ENCODE results near the gene DERL3. TPM values are rescaled to one million over a fixed set of nuclear protein-coding genes. Genes with fewer than 3 reads are reported as not detected.

DERL3 gene
- total RNA-seq, 1 experiment from 2014 or later: 9.8 TPM

DNA sequence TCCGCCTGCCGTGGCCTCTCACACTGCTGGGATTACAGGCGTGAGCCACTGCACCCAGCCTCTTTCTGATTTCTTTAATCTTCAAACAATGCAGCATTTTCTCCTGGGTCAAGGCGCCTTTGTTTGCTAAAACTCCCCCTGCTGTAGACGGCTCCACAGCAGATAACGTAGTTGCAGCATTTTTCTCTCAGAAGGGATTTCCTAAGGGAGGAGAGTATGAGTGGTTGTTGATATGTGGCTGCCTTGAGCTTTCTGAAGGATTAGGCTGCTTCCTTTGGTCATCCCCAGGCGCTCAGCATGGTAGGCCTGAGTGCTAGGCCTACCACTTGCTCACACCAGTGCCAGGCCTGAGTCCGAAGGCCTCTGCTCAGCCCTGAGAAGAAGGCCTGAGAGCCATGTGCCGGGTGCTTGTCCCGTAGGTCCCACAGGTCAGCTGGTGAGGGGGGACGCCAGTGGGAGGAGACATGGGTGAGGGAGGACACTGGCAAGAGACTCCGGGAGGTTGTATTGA is 34.0 kb downstream of the DERL3 start:
- no peak overlapping the region for H2AFZ ChIP-seq (ENCODE audit: low read length)
- no peak overlapping the region for H2BK20ac ChIP-seq (ENCODE audit: low read depth, low read length, poor library complexity, severe bottlenecking)
- H3K27ac ChIP-seq (ENCODE audit: insufficient read length, low read depth, low read length): no peak overlapping the region
- no peak overlapping the region for H2AK5ac ChIP-seq (ENCODE audit: insufficient read length, low read length)
- no peaks in the 10 kb centered on the region for H3K9me3 Mint-ChIP-seq
- H3K4me1 ChIP-seq (ENCODE audit: insufficient read depth, low read length): no peaks in the 10 kb centered on the region
- no peak overlapping the region for H3K56ac ChIP-seq (ENCODE audit: insufficient read length, low read depth, low read length)
- no peak overlapping the region for H4K8ac ChIP-seq (replicated peaks; ENCODE audit: insufficient read length, low read depth, low read length)
- no peak for DNase-seq
- no peaks in the 10 kb centered on the region for H3K23me2 ChIP-seq (ENCODE audit: insufficient read length, low read depth, low read length, poor library complexity, severe bottlenecking)
- H3K14ac ChIP-seq (ENCODE audit: insufficient read depth, low read length): no peak overlapping the region
- H3K79me2 ChIP-seq (ENCODE audit: insufficient read depth, low read length): no peaks in the 10 kb centered on the region
- no peaks in the 10 kb centered on the region for H4K20me1 ChIP-seq (ENCODE audit: control insufficient read depth, insufficient read depth, insufficient read length)
- H3K4me2 ChIP-seq (ENCODE audit: insufficient read depth, insufficient read length, low read length): no peak overlapping the region
- no peak overlapping the region for H4K5ac ChIP-seq (ENCODE audit: insufficient read length, low read depth, low read length)
- peaks cover 0 to 3% of the 10 kb centered on the region in 2 experiments; a peak in 1 of 4 replicates for H3K4me1 Mint-ChIP-seq
- H2BK120ac ChIP-seq (ENCODE audit: low read depth, low read length, poor library complexity, severe bottlenecking): no peak overlapping the region
- no peak overlapping the region for H2BK5ac ChIP-seq (ENCODE audit: insufficient read length, low read length)
- no peak overlapping the region for H2BK15ac ChIP-seq (ENCODE audit: low read depth, low read length)
- H3K27ac Mint-ChIP-seq: no peak overlapping the region
- no peak overlapping the region for H4K91ac ChIP-seq (ENCODE audit: insufficient read length, low read depth, low read length)
- H2BK12ac ChIP-seq (ENCODE audit: insufficient read length, low read depth, low read length): no peak overlapping the region
- H3K4me3 Mint-ChIP-seq: no peak overlapping the region
- TF ChIP-seq, protein P1, sequence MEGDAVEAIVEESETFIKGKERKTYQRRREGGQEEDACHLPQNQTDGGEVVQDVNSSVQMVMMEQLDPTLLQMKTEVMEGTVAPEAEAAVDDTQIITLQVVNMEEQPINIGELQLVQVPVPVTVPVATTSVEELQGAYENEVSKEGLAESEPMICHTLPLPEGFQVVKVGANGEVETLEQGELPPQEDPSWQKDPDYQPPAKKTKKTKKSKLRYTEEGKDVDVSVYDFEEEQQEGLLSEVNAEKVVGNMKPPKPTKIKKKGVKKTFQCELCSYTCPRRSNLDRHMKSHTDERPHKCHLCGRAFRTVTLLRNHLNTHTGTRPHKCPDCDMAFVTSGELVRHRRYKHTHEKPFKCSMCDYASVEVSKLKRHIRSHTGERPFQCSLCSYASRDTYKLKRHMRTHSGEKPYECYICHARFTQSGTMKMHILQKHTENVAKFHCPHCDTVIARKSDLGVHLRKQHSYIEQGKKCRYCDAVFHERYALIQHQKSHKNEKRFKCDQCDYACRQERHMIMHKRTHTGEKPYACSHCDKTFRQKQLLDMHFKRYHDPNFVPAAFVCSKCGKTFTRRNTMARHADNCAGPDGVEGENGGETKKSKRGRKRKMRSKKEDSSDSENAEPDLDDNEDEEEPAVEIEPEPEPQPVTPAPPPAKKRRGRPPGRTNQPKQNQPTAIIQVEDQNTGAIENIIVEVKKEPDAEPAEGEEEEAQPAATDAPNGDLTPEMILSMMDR (conservative IDR thresholded peaks at IDR 0.05): no peak
- H3K4ac ChIP-seq (ENCODE audit: low read depth, low read length): no peak overlapping the region
- H3K79me1 ChIP-seq (ENCODE audit: insufficient read depth, low read depth, low read length, poor library complexity, severe bottlenecking): no peaks in the 10 kb centered on the region
- peaks cover 56 to 83% (median 77%) of the 10 kb centered on the region in 3 experiments for H3K36me3 Mint-ChIP-seq (ENCODE audit: insufficient read depth in 1 of 3, low read depth in 3 of 3)
- no peak overlapping the region for H3T11ph ChIP-seq (ENCODE audit: low read length)
- H3K27me3 ChIP-seq (ENCODE audit: insufficient read depth, low read length): no peaks in the 10 kb centered on the region
- no CpG with 5 or more reads among the region's 12 CpGs for WGBS (ENCODE audit: extremely low coverage, insufficient read length, low lambda C conversion rate)
- H3K18ac ChIP-seq (ENCODE audit: insufficient read length, low read depth, low read length): no peak overlapping the region
- no peak overlapping the region for H3K9ac ChIP-seq (ENCODE audit: extremely low read depth, insufficient read length, low read length)
- no peaks in the 10 kb centered on the region for H3K9me3 ChIP-seq (ENCODE audit: control insufficient read depth, low read depth, low read length)
- no peaks in the 10 kb centered on the region for H3K27me3 Mint-ChIP-seq (ENCODE audit: low read depth)
- H3K23ac ChIP-seq (ENCODE audit: insufficient read length, low read depth, low read length): no peak overlapping the region
